Activated CD8-positive, alpha-beta T cell treated with anti-CD3 and anti-CD28 coated beads for 36 hours (primary cell): ENCODE measurements around the gene COLEC11. TPM values are rescaled to one million over a fixed set of nuclear protein-coding genes. Genes with fewer than 3 reads are reported as not detected.
"Not testable (repeated sequence)": the region's sequence is repeated elsewhere in the genome, so short reads cannot be mapped to it uniquely, and the experiment has no call there.

Experiments used
- ATAC-seq: fragments of 200-7000 bp; cut with Tn5 transposase; one replicate; pipeline ENCODE4 v1.10.0; 2021; ENCODE audit warnings: mild to moderate bottlenecking, moderate library complexity
- CTCF ChIA-PET: fragments of 350-600 bp; sonication (Branson Sonifier 250); formaldehyde crosslinking; loops from one replicate; lab custom pipeline; 2021; ENCODE audit warnings: antibody characterized with exemption; lab: Charles Lee
- POLR2A ChIA-PET: fragments of 350-600 bp; sonication (Branson Sonifier 250); formaldehyde crosslinking; loops from one replicate; lab custom pipeline; 2021; ENCODE audit warnings: antibody characterized with exemption; lab: Charles Lee
- DNase-seq: peaks from one replicate; pipeline ENCODE4 v3.0.0-alpha.2; 2020
- H3K27ac Mint-ChIP-seq: one replicate; pipeline ENCODE4 v1.8.0; 2021; ENCODE audit warnings: mild to moderate bottlenecking, mixed read lengths
- H3K27me3 Mint-ChIP-seq: one replicate; pipeline ENCODE4 v1.8.0; 2021; ENCODE audit warnings: mixed read lengths
- H3K36me3 Mint-ChIP-seq: one replicate; pipeline ENCODE4 v1.8.0; 2021; ENCODE audit warnings: low read depth, mixed read lengths
- H3K4me1 Mint-ChIP-seq: one replicate; pipeline ENCODE4 v1.8.0; 2021; ENCODE audit warnings: low read depth, mixed read lengths
- H3K4me3 Mint-ChIP-seq: one replicate; pipeline ENCODE4 v1.8.0; 2021; ENCODE audit warnings: mild to moderate bottlenecking, moderate library complexity, mixed read lengths
- H3K9me3 Mint-ChIP-seq: one replicate; pipeline ENCODE4 v1.8.0; 2021; ENCODE audit warnings: mixed read lengths
- intact Hi-C: fragments of 100-400 bp; cut with micrococcal nuclease; formaldehyde crosslinking; loops from one replicate; pipeline ENCODE4 v1.10.0; 2022
- total RNA-seq, 2 experiments: library from RNA; stranded (reverse); gene quantifications; one replicate each; pipeline ENCODE4 v1.2.3, GENCODE V29; 2021
- TF ChIP-seq, protein P1 (sequence below): fragments of 200-600 bp; IDR thresholded peaks from one replicate; pipeline ENCODE4 v1.8.0; 2022; ENCODE audit warnings: antibody characterized with exemption, mild to moderate bottlenecking

COLEC11 gene
- total RNA-seq, 2 experiments from 2014 or later: 0.49 TPM; not detected in 1

DNA sequence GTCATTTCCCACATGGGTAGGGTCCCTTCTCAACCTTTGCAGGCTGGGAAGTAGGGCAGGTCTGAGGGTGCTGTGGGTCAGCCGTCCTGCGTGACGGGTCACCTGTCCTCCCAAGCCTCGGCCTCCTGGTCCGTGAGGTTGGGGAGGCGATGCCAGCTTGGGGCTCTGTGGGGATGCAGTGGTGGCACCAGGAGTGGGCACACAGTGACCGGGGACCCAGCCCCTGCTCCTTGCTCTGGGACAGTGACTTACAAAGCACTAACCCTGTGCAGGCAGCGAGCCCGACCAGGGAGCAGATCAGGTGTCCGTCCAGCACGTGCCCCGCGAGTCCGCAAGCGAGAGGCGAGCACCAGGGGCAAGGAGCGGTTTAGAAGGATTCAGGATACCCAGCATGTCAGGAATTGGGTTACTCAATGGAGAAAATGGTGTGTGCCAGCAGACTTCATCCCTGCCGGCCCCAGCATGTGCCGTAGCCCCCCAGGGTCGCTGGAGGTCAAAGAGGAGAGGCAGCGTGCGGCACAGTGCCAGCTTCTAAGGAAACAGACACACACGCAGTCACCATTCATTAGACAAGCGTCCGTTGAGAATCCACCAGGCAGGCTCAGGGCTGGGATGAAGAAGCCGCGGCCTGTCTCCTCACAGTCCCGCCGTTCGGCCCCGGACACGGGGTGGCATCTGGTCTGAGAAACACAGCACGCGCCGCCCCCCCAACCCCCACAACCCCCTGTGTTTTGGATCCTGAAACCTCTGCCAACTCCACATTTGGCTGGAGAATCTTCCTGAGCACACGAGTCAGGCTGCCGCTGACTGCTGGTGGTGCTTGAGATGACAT, 11.7 kb downstream of the COLEC11 start:
- DNase-seq: no peak

DNA sequence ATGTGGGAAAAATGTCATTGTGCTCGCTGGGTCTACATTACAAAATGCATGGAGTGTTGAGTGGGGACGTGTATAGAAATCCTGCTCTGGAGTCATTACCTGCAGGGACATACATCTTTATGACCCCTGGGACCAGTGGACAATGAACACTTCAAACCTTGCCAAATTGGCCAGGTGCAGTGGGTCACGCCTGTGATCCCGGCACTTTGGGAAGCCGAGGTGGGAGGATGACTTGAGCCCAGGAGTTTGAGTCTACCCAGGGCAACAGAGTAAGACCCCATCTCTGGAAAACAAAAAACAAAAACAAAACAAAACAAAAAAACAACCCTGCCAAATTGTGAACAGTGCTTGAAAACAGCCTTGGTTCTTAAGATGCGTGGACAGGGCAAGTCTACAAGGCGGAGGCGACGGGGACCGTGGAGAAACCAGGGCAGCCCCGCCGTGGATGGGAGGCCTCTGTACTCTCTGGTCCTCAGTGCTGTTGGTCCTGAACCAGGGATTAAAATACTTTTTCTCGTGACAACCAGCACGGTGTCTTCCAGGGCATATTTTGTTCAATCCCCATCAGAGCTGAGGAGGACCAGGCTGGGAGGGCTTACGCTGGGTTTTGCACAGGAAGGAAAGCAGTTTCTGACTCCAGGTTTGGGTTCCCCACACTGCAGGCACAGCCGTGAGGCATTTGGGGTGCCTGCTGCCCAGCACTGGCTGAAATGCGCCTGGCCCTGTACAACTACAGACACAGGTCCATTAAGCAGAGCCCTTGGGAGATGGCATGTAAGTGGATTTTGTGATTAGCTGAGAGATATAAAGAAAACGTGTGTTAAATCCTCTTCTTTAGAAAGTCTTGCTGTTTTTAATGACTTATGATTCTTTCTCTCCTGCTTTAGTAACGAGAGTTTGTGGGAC, 13.7 kb downstream of the COLEC11 start:
- peaks cover 2% of the 10 kb centered on the region for H3K9me3 Mint-ChIP-seq
- H3K4me3 Mint-ChIP-seq: no peak overlapping the region
- CTCF ChIA-PET: no interaction called here
- TF ChIP-seq, protein P1, sequence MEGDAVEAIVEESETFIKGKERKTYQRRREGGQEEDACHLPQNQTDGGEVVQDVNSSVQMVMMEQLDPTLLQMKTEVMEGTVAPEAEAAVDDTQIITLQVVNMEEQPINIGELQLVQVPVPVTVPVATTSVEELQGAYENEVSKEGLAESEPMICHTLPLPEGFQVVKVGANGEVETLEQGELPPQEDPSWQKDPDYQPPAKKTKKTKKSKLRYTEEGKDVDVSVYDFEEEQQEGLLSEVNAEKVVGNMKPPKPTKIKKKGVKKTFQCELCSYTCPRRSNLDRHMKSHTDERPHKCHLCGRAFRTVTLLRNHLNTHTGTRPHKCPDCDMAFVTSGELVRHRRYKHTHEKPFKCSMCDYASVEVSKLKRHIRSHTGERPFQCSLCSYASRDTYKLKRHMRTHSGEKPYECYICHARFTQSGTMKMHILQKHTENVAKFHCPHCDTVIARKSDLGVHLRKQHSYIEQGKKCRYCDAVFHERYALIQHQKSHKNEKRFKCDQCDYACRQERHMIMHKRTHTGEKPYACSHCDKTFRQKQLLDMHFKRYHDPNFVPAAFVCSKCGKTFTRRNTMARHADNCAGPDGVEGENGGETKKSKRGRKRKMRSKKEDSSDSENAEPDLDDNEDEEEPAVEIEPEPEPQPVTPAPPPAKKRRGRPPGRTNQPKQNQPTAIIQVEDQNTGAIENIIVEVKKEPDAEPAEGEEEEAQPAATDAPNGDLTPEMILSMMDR: no peak
- ATAC-seq: no peak
- peaks cover 2% of the 10 kb centered on the region for H3K4me1 Mint-ChIP-seq
- H3K27me3 Mint-ChIP-seq: no peaks in the 10 kb centered on the region
- no peak overlapping the region for H3K27ac Mint-ChIP-seq
- DNase-seq: no peak
- POLR2A ChIA-PET: no interaction called here
- peaks cover 2% of the 10 kb centered on the region for H3K36me3 Mint-ChIP-seq
- intact Hi-C loops: no loop called here

More for the DNA sequence above, 11.7 kb downstream of the COLEC11 start:
- TF ChIP-seq, protein P1: no peak
- ChIA-PET CTCF (no interaction called here), POLR2A (no interaction called here)
- H3K36me3 Mint-ChIP-seq: no peaks in the 10 kb centered on the region
- peaks cover 2% of the 10 kb centered on the region for H3K4me1 Mint-ChIP-seq
- no peak for ATAC-seq
- H3K4me3 Mint-ChIP-seq: no peak overlapping the region
- no peak overlapping the region for H3K27ac Mint-ChIP-seq
- intact Hi-C loops: no loop called here
- H3K27me3 Mint-ChIP-seq: no peaks in the 10 kb centered on the region
- H3K9me3 Mint-ChIP-seq: no peaks in the 10 kb centered on the region

DNA sequence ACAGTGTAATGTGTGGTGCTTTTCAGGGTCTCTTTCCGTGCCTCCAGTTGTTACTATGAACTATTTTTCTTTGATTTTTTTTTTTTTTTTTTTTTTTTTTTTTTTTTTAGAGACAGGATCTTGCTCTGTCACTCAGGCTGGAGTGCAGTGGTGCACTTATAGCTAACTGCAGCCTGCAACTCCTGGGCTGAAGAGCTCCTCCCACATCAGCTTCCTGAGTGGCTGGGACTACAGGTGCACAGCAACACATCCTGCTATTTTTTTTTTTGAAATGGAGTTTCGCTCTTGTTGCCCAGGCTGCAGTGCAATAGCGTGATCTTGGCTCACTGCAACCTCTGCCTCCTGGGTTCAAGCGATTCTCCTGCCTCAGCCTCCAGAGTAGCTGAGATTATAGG, 14.4 kb downstream of the COLEC11 start:
- H3K4me3 Mint-ChIP-seq, H3K27ac Mint-ChIP-seq, DNase-seq, POLR2A ChIA-PET, CTCF ChIA-PET, intact Hi-C loops, H3K4me1 Mint-ChIP-seq, H3K9me3 Mint-ChIP-seq, ATAC-seq, H3K36me3 Mint-ChIP-seq, H3K27me3 Mint-ChIP-seq: not testable (repeated sequence)

DNA sequence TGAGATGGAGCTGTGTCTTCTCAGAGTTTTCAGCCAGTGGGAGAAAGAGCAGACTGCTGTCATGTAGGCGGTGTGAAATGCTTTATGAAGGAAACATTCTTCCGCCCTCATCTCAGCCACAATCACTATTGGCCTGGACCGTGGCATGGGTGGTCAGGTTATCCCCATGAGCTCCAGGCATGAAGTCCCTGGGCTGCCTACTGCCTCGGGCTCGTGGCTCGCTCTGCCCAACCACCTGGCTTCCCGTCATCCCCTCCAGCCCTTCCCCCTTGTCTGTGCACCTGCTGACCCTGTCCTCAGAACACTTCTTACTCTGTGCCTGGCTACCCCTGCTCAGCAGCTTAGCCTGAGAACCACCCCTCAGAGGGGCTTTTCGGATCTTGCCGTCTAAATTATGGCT, 15.5 kb downstream of the COLEC11 start:
- POLR2A ChIA-PET: no interaction called here
- no peak overlapping the region for H3K27ac Mint-ChIP-seq
- H3K36me3 Mint-ChIP-seq: peaks cover 2% of the 10 kb centered on the region
- H3K9me3 Mint-ChIP-seq: peaks cover 7% of the 10 kb centered on the region
- ATAC-seq: no peak
- no peak for DNase-seq
- intact Hi-C loops: no loop called here
- H3K4me1 Mint-ChIP-seq: no peaks in the 10 kb centered on the region
- H3K27me3 Mint-ChIP-seq: no peaks in the 10 kb centered on the region
- TF ChIP-seq, protein P1: no peak
- H3K4me3 Mint-ChIP-seq: no peak overlapping the region
- CTCF ChIA-PET: no interaction called here

DNA sequence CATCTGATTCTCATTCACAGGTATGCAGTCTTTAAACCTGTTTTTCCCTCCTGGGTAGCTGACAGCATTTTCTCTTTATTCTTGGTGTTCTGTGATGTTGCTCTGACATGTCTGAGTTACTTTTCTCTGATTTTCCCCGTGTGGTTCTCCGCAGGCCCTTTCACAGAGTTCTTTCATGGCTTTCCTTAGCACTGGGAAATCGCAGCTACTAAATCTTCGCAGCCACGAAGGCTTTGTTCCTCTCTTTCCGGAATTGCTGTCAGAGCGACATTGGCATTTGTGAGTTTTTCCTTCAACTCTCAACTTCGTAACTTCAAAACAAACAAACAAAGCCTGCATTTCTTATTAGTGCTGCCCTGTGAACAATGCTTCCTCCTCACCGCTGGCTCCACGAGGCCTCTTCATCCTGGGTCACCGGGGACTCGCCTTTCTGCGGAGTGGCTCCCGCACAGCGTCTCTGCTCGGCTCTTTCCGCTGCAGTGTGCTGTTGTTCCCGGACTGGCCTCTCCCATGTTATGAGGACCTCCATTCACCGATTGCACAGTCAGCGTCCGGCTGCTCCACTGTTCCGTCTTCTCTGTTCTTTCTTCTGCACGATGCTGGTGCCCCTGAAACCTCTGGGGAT, 16.1 kb downstream of the COLEC11 start:
- peaks cover 2% of the 10 kb centered on the region for H3K36me3 Mint-ChIP-seq
- ATAC-seq (no peak), DNase-seq (no peak)
- intact Hi-C loops: no loop called here
- H3K9me3 Mint-ChIP-seq: peaks cover 8% of the 10 kb centered on the region
- ChIA-PET POLR2A (no interaction called here), CTCF (no interaction called here)
- H3K27ac Mint-ChIP-seq: no peak overlapping the region
- H3K4me3 Mint-ChIP-seq: no peak overlapping the region
- H3K4me1 Mint-ChIP-seq: no peaks in the 10 kb centered on the region
- TF ChIP-seq, protein P1: no peak
- H3K27me3 Mint-ChIP-seq: no peaks in the 10 kb centered on the region
